Lung microvascular endothelial cell (primary cell): ENCODE measurements around the gene COX10. TPM values are rescaled to one million over a fixed set of nuclear protein-coding genes. Genes with fewer than 3 reads are reported as not detected.

Source experiments
- total RNA-seq: library from RNA; depleted of rRNA; stranded (reverse); fragments of >200 nt; gene quantifications from 2 replicates; pipeline ENCODE4 v1.2.1, GENCODE V29; 2014

The COX10 gene
- total RNA-seq, 1 donor from 2014 or later: 10.7 TPM

Other genes starting within 250 kb of the COX10 start
- not detected in 2 replicates for gene CDRT15, start 167.4 kb downstream of the COX10 start, total RNA-seq
- 0.22 and 1.6 TPM in 2 replicates for gene HS3ST3B1, start 231.6 kb downstream of the COX10 start, total RNA-seq